ENCODE data around the gene CELSR3.

CELSR3 gene

DNA sequence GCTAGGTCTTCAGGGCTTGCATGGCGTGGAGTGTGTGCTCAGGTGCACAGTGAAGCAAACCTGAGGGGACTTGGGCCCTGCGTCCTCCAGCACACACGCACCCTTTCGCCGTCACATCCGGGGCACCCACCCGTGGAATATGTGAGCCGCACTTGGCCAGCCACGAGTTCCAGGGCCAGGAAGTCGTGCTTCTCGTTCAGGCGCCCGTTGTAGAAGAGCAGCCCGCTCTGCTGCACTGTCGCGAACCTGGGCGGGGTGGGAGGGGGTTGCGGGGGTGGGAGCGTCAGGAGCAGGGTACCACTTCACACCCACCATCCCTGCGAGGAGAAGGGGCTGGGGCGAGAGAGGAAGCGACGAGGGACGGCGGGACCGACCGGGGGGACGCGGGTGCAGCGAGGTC is 7.1 kb downstream of the CELSR3 start:
- Histone ChIP-seq H3K27ac (replicated peaks) (no peak overlapping the region), H3K27me3 (ENCODE audit: insufficient read depth, poor library complexity, severe bottlenecking) (no peaks in the 10 kb centered on the region), H3K4me3 (replicated peaks; ENCODE audit: insufficient read depth, low read length) (peak overlapping the region; percentile 50)
- TF ChIP-seq SPI1 (IDR thresholded peaks at IDR 0.05; ENCODE audit: borderline replicate concordance, low read depth) (no peak), GABPA (IDR thresholded peaks at IDR 0.05; ENCODE audit: low read depth) (no peak), POLR2AphosphoS5 (IDR thresholded peaks at IDR 0.05; ENCODE audit: low read depth) (no peak), CTCF (IDR thresholded peaks at IDR 0.05; ENCODE audit: insufficient read depth, low read length) (no peak)
- TF ChIP-seq, protein P1, sequence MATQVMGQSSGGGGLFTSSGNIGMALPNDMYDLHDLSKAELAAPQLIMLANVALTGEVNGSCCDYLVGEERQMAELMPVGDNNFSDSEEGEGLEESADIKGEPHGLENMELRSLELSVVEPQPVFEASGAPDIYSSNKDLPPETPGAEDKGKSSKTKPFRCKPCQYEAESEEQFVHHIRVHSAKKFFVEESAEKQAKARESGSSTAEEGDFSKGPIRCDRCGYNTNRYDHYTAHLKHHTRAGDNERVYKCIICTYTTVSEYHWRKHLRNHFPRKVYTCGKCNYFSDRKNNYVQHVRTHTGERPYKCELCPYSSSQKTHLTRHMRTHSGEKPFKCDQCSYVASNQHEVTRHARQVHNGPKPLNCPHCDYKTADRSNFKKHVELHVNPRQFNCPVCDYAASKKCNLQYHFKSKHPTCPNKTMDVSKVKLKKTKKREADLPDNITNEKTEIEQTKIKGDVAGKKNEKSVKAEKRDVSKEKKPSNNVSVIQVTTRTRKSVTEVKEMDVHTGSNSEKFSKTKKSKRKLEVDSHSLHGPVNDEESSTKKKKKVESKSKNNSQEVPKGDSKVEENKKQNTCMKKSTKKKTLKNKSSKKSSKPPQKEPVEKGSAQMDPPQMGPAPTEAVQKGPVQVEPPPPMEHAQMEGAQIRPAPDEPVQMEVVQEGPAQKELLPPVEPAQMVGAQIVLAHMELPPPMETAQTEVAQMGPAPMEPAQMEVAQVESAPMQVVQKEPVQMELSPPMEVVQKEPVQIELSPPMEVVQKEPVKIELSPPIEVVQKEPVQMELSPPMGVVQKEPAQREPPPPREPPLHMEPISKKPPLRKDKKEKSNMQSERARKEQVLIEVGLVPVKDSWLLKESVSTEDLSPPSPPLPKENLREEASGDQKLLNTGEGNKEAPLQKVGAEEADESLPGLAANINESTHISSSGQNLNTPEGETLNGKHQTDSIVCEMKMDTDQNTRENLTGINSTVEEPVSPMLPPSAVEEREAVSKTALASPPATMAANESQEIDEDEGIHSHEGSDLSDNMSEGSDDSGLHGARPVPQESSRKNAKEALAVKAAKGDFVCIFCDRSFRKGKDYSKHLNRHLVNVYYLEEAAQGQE (IDR thresholded peaks at IDR 0.05; ENCODE audit: insufficient replicate concordance, low read depth) = no peak
- no peak for DNase-seq (ENCODE audit: low read depth in 1 of 2, low spot score in 1 of 2)

DNA sequence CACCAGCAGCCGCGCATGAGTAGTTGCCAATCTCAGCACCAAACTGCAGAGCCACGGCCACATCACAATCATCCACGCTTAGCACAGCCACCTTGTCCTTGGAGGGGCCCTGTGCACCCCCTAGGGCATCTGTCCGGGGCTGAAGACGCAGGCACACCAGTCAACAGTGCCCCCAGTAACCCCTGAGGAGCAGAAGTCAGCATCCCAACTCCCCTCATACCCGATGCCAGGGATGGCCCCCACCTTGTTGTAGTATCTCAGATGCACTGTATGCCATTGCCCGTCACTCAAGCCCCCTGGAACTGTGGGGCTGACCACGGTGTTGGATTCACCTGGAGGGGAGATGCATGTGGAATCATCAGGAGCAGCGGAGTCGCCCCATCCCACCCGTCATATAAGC is 7.6 kb downstream of the CELSR3 start:
- DNase-seq (ENCODE audit: low read depth in 1 of 2, low spot score in 1 of 2) = no peak
- no peaks in the 10 kb centered on the region for H3K27me3 ChIP-seq (ENCODE audit: insufficient read depth, poor library complexity, severe bottlenecking)
- no peak overlapping the region for H3K4me3 ChIP-seq (replicated peaks; ENCODE audit: insufficient read depth, low read length)
- TF ChIP-seq CTCF (IDR thresholded peaks at IDR 0.05; ENCODE audit: insufficient read depth, low read length) = no peak
- no peak for TF ChIP-seq POLR2AphosphoS5 (IDR thresholded peaks at IDR 0.05; ENCODE audit: low read depth)
- TF ChIP-seq SPI1 (IDR thresholded peaks at IDR 0.05; ENCODE audit: borderline replicate concordance, low read depth) = no peak
- TF ChIP-seq GABPA (IDR thresholded peaks at IDR 0.05; ENCODE audit: low read depth) = no peak
- TF ChIP-seq, protein P1 (IDR thresholded peaks at IDR 0.05; ENCODE audit: insufficient replicate concordance, low read depth) = no peak
- no peak overlapping the region for H3K27ac ChIP-seq (replicated peaks)

DNA sequence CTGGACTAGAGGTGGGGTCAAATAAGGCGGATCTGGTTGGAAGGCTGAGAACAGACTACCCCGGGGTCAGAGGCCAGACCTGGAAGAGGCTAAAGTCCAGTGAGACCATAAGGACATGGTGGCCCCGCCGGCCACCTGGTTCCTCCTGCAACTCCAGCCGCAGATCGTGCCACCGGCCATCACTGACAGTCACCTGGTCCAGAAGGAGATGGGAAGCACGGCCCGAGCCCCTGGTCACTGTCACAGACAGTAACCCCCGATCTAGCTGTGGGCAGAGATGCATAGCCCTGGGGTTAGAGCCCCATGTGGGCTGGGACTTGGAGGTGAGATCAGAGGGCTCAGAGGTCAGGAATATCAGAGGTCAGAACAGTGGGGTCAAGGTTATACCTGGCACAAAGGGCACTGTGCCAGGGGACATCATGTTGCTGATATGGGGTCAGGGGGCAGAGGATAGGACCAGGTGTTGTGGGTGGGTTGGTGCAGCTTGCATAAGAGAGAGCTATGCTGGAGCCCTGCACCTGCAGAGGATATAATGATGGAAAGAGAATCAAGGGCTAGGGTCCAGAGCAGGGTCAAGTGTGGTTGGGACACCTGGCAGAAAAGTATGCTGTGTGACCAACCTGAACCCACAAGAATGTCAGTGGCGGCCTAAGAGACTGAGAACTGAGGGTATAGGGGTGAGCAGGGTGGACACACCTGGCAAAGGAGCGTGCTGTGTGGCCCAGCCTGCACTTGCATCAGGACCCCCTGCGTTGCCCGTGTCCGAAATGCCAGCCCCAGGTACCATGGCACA is 9.6 kb downstream of the CELSR3 start:
- H3K4me3 ChIP-seq (replicated peaks; ENCODE audit: insufficient read depth, low read length) = no peak overlapping the region
- no peaks in the 10 kb centered on the region for H3K27me3 ChIP-seq (ENCODE audit: insufficient read depth, poor library complexity, severe bottlenecking)
- TF ChIP-seq SPI1 (IDR thresholded peaks at IDR 0.05; ENCODE audit: borderline replicate concordance, low read depth) (no peak), GABPA (IDR thresholded peaks at IDR 0.05; ENCODE audit: low read depth) (no peak), POLR2AphosphoS5 (IDR thresholded peaks at IDR 0.05; ENCODE audit: low read depth) (no peak), CTCF (IDR thresholded peaks at IDR 0.05; ENCODE audit: insufficient read depth, low read length) (no peak)
- TF ChIP-seq, protein P1 (IDR thresholded peaks at IDR 0.05; ENCODE audit: insufficient replicate concordance, low read depth) = no peak
- no peak overlapping the region for H3K27ac ChIP-seq (replicated peaks)
- DNase-seq (ENCODE audit: low read depth in 1 of 2, low spot score in 1 of 2) = no peak

Measured in HL-60 (cell line).